Esophagus muscularis mucosa (tissue), 4 donors: ENCODE data around the gene RNF167. TPM values are rescaled to one million over a fixed set of nuclear protein-coding genes. Genes with fewer than 3 reads are reported as not detected.

ENCODE experiments used
- DNase-seq: peaks from one replicate; pipeline ENCODE4 v3.0.0-alpha.2; 2017; ENCODE audit errors: extremely low spot score
- H3K27ac ChIP-seq, 4 donors: fragments of 200-600 bp; sonication (generic); replicated peaks in 1 of 4; 1 replicate in 3 of 4; 2 replicates in 1 of 4; pipeline ENCODE4 v1.5.1; 2016 to 2019; ENCODE audit warnings: mild to moderate bottlenecking in 1 of 4
- H3K27me3 ChIP-seq, 4 donors: fragments of 200-600 bp; sonication (generic); one replicate each; pipeline versions ENCODE4 v1.5.1 to v1.6.0; 2016 to 2019
- H3K36me3 ChIP-seq, 4 donors: fragments of 200-600 bp; sonication (generic); one replicate each; pipeline ENCODE4 v1.5.1; 2016 to 2019
- H3K4me1 ChIP-seq, 4 donors: fragments of 200-600 bp; sonication (generic); one replicate each; pipeline ENCODE4 v1.5.1; 2016 to 2019
- H3K4me3 ChIP-seq, 4 donors: fragments of 200-600 bp; sonication (generic); 1 replicate in 2 of 4; 2 replicates in 2 of 4; pipeline ENCODE4 v1.5.1; 2016 to 2019; ENCODE audit warnings: mild to moderate bottlenecking in 4 of 4, moderate library complexity in 1 of 4
- H3K9me3 ChIP-seq, 4 donors: fragments of 200-600 bp; sonication (generic); 1 replicate in 3 of 4; 2 replicates in 1 of 4; pipeline ENCODE4 v1.5.1; 2016 to 2019
- EP300 ChIP-seq: sonication (generic); formaldehyde crosslinking; IDR thresholded peaks from one replicate; pipeline ENCODE4 v1.6.1; 2017; ENCODE audit warnings: antibody characterized with exemption
- POLR2A ChIP-seq: fragments of 450-650 bp; IDR thresholded peaks from one replicate; pipeline ENCODE4 v1.6.1; 2017; ENCODE audit warnings: antibody characterized with exemption, moderate library complexity, mild to moderate bottlenecking, low read depth
- POLR2AphosphoS5 ChIP-seq, 2 donors: sonication (generic); formaldehyde crosslinking; IDR thresholded peaks; one replicate each; pipeline ENCODE4 v1.6.1; 2017; ENCODE audit warnings: antibody characterized with exemption in 2 of 2
- WGBS: methylation state at CpG from one replicate; pipeline ENCODE4 v1.1.5; 2018; 5-methylcytosine and 5-hydroxymethylcytosine counted together
- intact Hi-C: fragments of 100-400 bp; cut with DNase I; formaldehyde crosslinking; loops from one replicate; pipeline ENCODE4 v1.15.1; 2023
- total RNA-seq, 4 donors: library from RNA; depleted of rRNA; stranded (reverse); fragments of >200 nt; gene quantifications; one replicate each; pipeline versions ENCODE4 v1.1.0 to v1.2.1, GENCODE V29; 2016
- TF ChIP-seq, protein P1 (sequence below), 3 experiments: fragments of 200-600 bp in 2 of 3; fragments of 450-650 bp in 1 of 3; sonication (generic) in 2 of 3; IDR thresholded peaks; one replicate each; pipeline ENCODE4 v1.5.1; 2017 to 2019; ENCODE audit warnings: antibody characterized with exemption in 3 of 3, mild to moderate bottlenecking in 2 of 3, moderate library complexity in 1 of 3

Gene RNF167
- total RNA-seq, 4 donors from 2014 or later, result 59.8 to 96.3 (median 69.5) TPM

DNA sequence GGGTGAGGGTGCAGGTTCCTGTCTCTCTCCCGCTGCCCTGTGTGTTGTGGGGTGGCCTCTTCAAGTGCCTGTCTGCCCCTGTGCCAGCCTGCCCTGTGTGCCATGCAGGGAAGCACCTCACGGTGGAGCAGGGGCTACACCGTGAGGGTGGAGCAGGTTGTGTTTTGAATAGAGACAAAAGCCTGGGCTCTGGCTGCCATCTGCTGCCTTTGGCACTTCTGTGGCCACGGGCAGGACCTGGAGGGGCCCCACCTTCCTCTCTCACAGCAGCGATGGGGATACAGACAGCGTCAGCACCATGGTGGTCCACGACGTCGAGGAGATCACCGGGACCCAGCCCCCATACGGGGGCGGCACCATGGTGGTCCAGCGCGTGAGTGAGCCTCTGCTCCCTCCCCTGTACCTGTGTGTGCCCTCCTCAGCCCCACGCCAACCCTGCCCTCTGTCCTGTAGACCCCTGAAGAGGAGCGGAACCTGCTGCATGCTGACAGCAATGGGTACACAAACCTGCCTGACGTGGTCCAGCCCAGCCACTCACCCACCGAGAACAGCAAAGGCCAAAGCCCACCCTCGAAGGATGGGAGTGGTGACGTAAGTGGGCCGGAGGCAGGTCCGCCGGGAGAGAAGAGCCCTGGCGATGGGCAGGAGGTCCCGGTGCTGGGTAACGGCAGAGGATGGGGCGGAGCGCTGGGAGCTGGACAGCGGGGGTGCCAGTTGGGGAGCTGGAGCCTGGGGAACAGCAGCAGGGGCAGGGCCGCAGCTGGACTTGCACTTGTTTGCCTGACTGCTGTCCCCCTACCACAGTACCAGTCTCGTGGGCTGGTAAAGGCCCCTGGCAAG lies 46.1 kb upstream of the RNF167 start:
- Histone ChIP-seq H3K4me3 (no peak overlapping the region), H3K36me3 (peaks cover 69 to 85% (median 83%) of the 10 kb centered on the region in 4 donors), H3K27ac (no peak overlapping the region), H3K9me3 (no peaks in the 10 kb centered on the region), H3K27me3 (peaks cover 0 to 5% (median 4%) of the 10 kb centered on the region in 4 donors), H3K4me1 (peaks cover 1 to 9% (median 6%) of the 10 kb centered on the region in 4 donors)
- DNase-seq, result no peak
- no peak for TF ChIP-seq POLR2AphosphoS5 (IDR thresholded peaks at IDR 0.05)
- TF ChIP-seq, protein P1, sequence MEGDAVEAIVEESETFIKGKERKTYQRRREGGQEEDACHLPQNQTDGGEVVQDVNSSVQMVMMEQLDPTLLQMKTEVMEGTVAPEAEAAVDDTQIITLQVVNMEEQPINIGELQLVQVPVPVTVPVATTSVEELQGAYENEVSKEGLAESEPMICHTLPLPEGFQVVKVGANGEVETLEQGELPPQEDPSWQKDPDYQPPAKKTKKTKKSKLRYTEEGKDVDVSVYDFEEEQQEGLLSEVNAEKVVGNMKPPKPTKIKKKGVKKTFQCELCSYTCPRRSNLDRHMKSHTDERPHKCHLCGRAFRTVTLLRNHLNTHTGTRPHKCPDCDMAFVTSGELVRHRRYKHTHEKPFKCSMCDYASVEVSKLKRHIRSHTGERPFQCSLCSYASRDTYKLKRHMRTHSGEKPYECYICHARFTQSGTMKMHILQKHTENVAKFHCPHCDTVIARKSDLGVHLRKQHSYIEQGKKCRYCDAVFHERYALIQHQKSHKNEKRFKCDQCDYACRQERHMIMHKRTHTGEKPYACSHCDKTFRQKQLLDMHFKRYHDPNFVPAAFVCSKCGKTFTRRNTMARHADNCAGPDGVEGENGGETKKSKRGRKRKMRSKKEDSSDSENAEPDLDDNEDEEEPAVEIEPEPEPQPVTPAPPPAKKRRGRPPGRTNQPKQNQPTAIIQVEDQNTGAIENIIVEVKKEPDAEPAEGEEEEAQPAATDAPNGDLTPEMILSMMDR (IDR thresholded peaks at IDR 0.05), result no peak
- 81% methylated on average over 17 of the region's 31 CpGs for WGBS
- intact Hi-C loops, result no loop called here

DNA sequence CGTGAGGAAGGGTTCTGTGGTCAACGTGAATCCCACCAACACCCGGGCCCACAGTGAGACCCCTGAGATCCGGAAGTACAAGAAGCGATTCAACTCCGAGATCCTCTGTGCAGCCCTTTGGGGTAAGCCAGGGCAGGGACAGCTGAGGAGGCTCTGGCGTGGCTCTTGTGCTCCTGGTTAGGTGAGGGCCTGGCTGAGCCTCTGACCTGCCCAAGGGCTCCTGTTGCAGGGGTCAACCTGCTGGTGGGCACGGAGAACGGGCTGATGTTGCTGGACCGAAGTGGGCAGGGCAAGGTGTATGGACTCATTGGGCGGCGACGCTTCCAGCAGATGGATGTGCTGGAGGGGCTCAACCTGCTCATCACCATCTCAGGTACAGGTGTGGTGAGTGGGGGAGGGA lies 44.9 kb upstream of the RNF167 start:
- 91% methylated on average over 5 of the region's 13 CpGs for WGBS
- Histone ChIP-seq H3K4me1 (peaks cover 4 to 18% (median 17%) of the 10 kb centered on the region in 4 donors), H3K36me3 (peaks cover 65 to 76% (median 73%) of the 10 kb centered on the region in 4 donors), H3K27ac (no peak overlapping the region), H3K9me3 (no peaks in the 10 kb centered on the region), H3K27me3 (peaks cover 0 to 16% (median 15%) of the 10 kb centered on the region in 4 donors), H3K4me3 (no peak overlapping the region)
- intact Hi-C loops, result no loop called here
- DNase-seq, result no peak
- TF ChIP-seq POLR2AphosphoS5 (IDR thresholded peaks at IDR 0.05) (no peak), EP300 (no peak), POLR2A (no peak)
- TF ChIP-seq, protein P1 (IDR thresholded peaks at IDR 0.05), result no peak

DNA sequence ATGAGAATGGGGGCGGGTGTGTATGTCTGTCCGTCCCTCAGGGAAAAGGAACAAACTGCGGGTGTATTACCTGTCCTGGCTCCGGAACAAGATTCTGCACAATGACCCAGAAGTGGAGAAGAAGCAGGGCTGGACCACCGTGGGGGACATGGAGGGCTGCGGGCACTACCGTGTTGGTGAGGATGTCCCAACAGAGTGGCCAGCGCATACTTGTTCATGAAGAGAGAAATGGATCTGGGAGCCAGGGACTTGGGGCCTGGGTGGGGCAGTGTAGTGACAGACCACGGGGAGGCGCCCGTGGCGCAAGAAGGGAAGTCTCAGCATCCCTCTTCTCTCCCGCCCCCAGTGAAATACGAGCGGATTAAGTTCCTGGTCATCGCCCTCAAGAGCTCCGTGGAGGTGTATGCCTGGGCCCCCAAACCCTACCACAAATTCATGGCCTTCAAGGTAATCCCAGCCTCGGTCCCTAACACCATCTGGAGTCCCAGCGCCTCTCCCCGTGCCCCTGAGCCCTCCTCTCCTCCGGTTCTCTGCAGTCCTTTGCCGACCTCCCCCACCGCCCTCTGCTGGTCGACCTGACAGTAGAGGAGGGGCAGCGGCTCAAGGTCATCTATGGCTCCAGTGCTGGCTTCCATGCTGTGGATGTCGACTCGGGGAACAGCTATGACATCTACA lies 44.3 kb upstream of the RNF167 start:
- Histone ChIP-seq H3K4me1 (peaks cover 8 to 25% (median 23%) of the 10 kb centered on the region in 4 donors), H3K27me3 (peaks cover 0 to 22% (median 21%) of the 10 kb centered on the region in 4 donors), H3K27ac (no peak overlapping the region), H3K4me3 (no peak overlapping the region), H3K9me3 (no peaks in the 10 kb centered on the region), H3K36me3 (peaks cover 58 to 69% (median 66%) of the 10 kb centered on the region in 4 donors)
- intact Hi-C loops, result no loop called here
- 68% methylated on average over 17 of the region's 27 CpGs for WGBS
- no peak for DNase-seq
- TF ChIP-seq, protein P1 (IDR thresholded peaks at IDR 0.05), result no peak
- TF ChIP-seq POLR2AphosphoS5 (IDR thresholded peaks at IDR 0.05), result no peak

DNA sequence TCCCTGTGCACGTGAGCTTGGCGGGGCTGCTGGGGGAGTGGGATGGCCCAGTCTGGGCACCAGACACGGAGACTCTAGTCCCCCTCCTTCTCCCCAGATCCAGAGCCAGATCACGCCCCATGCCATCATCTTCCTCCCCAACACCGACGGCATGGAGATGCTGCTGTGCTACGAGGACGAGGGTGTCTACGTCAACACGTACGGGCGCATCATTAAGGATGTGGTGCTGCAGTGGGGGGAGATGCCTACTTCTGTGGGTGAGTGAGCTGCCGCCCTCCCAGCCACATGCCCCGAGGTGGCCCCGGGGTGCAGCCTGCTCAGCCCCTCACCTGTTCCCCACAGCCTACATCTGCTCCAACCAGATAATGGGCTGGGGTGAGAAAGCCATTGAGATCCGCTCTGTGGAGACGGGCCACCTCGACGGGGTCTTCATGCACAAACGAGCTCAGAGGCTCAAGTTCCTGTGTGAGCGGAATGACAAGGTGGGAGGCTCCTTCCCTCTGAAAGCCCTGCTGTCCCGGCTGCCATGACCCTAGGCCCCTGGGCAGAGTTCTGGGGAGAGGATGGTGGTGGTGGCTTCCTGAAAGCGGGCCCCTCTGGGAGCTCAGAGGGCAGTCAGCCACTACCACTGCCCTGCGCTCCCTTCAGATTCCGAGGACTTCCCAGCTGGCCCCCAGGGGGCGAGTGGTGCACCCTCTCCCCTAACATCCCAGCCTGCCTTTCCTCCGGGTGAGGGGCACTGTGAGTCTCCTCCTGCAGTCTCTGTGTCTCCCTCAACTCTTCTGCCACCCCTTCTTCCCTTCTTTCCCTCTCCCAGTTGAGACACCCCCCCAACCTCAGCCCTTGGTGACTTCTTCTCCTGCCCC lies 43.5 kb upstream of the RNF167 start:
- H3K4me3 ChIP-seq, result no peak overlapping the region
- peaks cover 52 to 62% (median 58%) of the 10 kb centered on the region in 4 donors for H3K36me3 ChIP-seq
- peaks cover 0 to 30% (median 23%) of the 10 kb centered on the region in 4 donors for H3K27me3 ChIP-seq
- H3K27ac ChIP-seq, result no peak overlapping the region
- no peak for DNase-seq
- intact Hi-C loops, result no loop called here
- WGBS, result 89% methylated on average over 23 of the region's 27 CpGs
- peaks cover 10 to 29% (median 28%) of the 10 kb centered on the region in 4 donors for H3K4me1 ChIP-seq
- H3K9me3 ChIP-seq, result no peaks in the 10 kb centered on the region
- TF ChIP-seq EP300 (no peak), POLR2AphosphoS5 (IDR thresholded peaks at IDR 0.05) (no peak), POLR2A (no peak)
- TF ChIP-seq, protein P1 (IDR thresholded peaks at IDR 0.05), result no peak
